Activated T-cell treated with anti-CD3 and anti-CD28 coated beads, Interleukin-2, amount 50 U/mL, for 4 hours (primary cell): Measurements from ENCODE around the gene CCL2. TPM values are rescaled to one million over a fixed set of nuclear protein-coding genes. Genes with fewer than 3 reads are reported as not detected.

Experiments
- ATAC-seq, 2 donors: fragments of 200-7000 bp; cut with Tn5 transposase; one replicate each; pipeline ENCODE4 v1.10.0; 2021
- DNase-seq: peaks from one replicate; pipeline ENCODE4 v3.0.0-alpha.2; 2020
- H3K27me3 Mint-ChIP-seq: one replicate; pipeline ENCODE4 v1.8.0; 2021; ENCODE audit warnings: low read depth, mixed read lengths
- H3K36me3 Mint-ChIP-seq: one replicate; pipeline ENCODE4 v1.8.0; 2022; ENCODE audit warnings: mixed read lengths; ENCODE audit not compliant: insufficient read depth
- H3K4me1 Mint-ChIP-seq: one replicate; pipeline ENCODE4 v1.8.0; 2021; ENCODE audit warnings: low read depth, mixed read lengths
- H3K4me3 Mint-ChIP-seq: one replicate; pipeline ENCODE4 v1.8.0; 2021; ENCODE audit warnings: mild to moderate bottlenecking, moderate library complexity, mixed read lengths
- H3K9me3 Mint-ChIP-seq: one replicate; pipeline ENCODE4 v1.8.0; 2021; ENCODE audit warnings: mixed read lengths
- total RNA-seq, 3 donors: library from RNA; stranded (reverse); gene quantifications; one replicate each; pipeline ENCODE4 v1.2.1, GENCODE V29; 2021

Gene CCL2
- total RNA-seq, 3 donors from 2014 or later = 0.37 to 3.1 (median 1.3) TPM

DNA sequence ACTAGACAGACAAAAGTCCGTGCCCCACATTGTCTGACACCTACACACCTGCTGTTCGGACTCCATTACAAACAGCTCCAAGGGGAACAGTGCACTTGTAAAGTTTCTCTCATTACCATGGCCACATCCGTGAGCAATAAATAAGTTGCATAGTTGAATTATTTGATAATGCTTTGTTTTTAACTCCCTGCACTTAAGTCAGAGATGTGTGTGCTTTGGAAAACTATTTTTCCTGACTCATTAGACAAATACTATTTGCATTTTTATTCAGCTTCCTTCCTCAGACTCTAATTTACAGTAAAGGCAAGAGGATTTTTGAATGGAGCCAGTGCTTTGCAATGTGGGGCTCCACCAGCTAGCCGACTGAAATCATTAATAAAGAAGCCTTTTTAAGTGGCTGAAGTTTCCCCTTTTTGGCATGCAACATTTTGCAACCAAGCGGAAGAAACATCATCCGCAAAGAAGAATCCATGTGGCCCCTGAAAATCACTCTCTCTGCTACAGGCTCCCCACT, 6.5 kb upstream of the CCL2 start:
- Mint-ChIP-seq H3K36me3 (no peaks in the 10 kb centered on the region), H3K4me3 (no peak overlapping the region), H3K9me3 (no peaks in the 10 kb centered on the region), H3K27me3 (peaks cover 19% of the 10 kb centered on the region), H3K4me1 (no peaks in the 10 kb centered on the region)
- DNase-seq (no peak), ATAC-seq (no peak)

DNA sequence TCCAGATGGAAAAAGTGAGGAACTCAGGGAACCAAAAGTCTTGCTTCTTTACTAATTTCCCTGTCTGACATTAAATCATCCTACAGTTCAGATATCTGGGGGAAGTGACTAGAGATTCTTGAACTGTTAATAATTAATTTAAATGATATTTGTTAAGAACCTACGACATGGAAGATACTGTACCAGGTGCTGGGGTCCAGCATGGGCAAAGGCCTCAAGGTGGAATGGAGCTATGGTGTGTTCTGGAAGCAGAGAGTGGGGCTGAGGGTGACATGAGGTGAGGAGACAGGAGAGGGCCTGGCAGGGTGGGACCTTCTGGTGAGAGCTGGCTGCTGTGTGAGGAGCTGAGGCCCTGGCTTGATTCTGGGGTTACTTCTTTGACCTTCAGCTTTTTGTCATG, 6.0 kb upstream of the CCL2 start:
- no peaks in the 10 kb centered on the region for H3K9me3 Mint-ChIP-seq
- H3K36me3 Mint-ChIP-seq = no peaks in the 10 kb centered on the region
- no peaks in the 10 kb centered on the region for H3K4me1 Mint-ChIP-seq
- peaks cover 21% of the 10 kb centered on the region for H3K27me3 Mint-ChIP-seq
- DNase-seq = no peak
- no peak overlapping the region for H3K4me3 Mint-ChIP-seq
- no peak for ATAC-seq

DNA sequence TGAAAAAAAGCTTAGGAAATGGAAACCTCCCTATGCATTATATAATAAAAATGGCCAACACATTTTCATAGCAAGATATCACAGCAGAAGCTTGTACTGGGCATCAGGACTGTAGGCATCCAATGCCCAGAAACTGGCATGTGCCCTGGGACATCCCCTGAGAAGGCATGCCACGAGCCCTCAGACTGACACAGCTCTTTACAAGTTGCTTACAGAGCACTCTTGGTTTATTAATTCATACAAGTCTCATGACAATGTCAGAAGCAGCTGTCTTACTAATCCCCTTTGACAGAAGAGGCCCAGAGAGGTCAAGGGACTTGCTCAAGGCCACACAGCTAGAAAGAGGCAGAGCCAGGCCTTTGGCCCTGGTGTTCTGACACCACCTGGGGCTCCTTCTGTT, 5.6 kb upstream of the CCL2 start:
- DNase-seq = no peak
- no peaks in the 10 kb centered on the region for H3K4me1 Mint-ChIP-seq
- ATAC-seq = no peak
- no peak overlapping the region for H3K4me3 Mint-ChIP-seq
- peaks cover 21% of the 10 kb centered on the region for H3K27me3 Mint-ChIP-seq
- no peaks in the 10 kb centered on the region for H3K36me3 Mint-ChIP-seq
- no peaks in the 10 kb centered on the region for H3K9me3 Mint-ChIP-seq

DNA sequence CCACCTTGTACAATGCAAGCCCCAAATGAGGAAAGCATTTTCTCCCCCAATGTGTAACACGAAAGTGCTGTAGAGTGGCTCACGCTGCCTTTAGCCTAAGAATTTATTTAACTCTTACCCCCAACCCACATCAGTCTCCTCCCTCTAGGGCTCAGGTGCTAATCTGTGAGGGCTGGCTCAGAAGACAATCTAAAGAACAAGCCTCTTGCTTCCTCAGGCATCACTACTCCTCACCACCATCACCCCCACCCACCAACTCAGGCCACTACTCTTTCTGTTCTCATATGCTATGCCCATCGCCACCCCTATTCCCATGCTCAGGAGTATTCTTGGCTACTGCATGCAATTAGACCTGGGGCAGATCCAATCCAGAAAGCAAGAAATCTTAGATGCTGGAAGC, 3.9 kb upstream of the CCL2 start:
- Mint-ChIP-seq H3K4me3 (no peak overlapping the region), H3K4me1 (no peaks in the 10 kb centered on the region), H3K36me3 (no peaks in the 10 kb centered on the region), H3K9me3 (no peaks in the 10 kb centered on the region), H3K27me3 (peaks cover 30% of the 10 kb centered on the region)
- no peak for DNase-seq
- ATAC-seq = no peak

DNA sequence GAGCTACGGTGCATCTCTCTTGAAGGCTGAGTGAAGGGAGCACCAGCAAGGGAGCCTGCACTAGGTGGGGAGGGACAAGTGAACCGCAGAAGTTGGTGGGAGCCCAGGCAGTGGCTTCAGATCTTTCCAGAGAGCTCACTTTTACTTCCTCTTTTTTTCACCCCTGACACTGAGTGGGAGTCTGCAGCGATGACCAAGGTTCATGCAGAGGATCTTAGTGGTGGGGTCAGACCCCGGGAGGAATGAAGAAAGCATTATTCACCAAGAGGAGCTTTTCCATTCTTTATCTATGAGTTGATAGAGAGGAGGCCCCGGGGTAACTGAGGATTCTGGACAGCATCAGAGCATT, 3.0 kb upstream of the CCL2 start:
- ATAC-seq (no peak), DNase-seq (no peak)
- Mint-ChIP-seq H3K4me3 (no peak overlapping the region), H3K4me1 (no peaks in the 10 kb centered on the region), H3K36me3 (no peaks in the 10 kb centered on the region), H3K27me3 (peaks cover 31% of the 10 kb centered on the region), H3K9me3 (no peaks in the 10 kb centered on the region)

DNA sequence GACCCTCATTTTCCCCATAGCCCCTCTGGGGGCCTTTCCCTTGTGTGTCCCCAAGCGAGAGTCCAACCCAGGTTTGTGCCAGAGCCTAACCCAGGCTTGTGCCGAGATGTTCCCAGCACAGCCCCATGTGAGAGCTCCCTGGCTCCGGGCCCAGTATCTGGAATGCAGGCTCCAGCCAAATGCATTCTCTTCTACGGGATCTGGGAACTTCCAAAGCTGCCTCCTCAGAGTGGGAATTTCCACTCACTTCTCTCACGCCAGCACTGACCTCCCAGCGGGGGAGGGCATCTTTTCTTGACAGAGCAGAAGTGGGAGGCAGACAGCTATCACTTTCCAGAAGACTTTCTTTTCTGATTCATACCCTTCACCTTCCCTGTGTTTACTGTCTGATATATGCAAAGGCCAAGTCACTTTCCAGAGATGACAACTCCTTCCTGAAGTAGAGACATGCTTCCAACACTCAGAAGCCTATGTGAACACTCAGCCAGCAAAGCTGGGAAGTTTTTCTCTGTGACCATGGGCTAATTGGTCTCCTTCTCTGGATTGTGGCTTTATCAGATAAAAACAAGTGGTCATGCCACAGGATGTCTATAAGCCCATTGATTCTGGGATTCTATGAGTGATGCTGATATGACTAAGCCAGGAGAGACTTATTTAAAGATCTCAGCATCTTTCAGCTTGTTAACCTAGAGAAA, 2.5 kb upstream of the CCL2 start:
- DNase-seq (no peak), ATAC-seq (no peak)
- H3K9me3 Mint-ChIP-seq = no peaks in the 10 kb centered on the region
- H3K4me1 Mint-ChIP-seq = no peaks in the 10 kb centered on the region
- H3K4me3 Mint-ChIP-seq = no peak overlapping the region
- no peaks in the 10 kb centered on the region for H3K36me3 Mint-ChIP-seq
- H3K27me3 Mint-ChIP-seq = peaks cover 34% of the 10 kb centered on the region

DNA sequence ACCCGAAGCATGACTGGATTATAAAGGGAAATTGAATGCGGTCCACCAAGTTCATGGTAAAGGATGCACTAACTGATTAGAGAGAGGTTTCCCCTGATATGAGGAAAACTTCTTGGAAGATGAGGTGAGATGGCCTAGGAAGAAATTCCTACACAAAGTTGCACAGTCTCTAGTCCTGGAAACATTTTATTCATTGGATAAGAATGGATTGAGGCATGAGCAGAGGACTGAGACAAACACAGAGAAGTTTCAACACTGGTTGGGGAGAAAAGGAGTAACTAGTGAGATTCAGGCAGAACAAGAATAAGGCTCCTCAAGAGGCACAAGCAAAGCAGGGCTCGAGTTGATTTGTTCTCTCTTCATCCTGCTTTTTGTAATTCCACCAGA, 2.0 kb upstream of the CCL2 start:
- DNase-seq (no peak), ATAC-seq (no peak)
- Mint-ChIP-seq H3K4me3 (no peak overlapping the region), H3K9me3 (no peaks in the 10 kb centered on the region), H3K27me3 (peaks cover 34% of the 10 kb centered on the region), H3K4me1 (no peaks in the 10 kb centered on the region), H3K36me3 (no peaks in the 10 kb centered on the region)

DNA sequence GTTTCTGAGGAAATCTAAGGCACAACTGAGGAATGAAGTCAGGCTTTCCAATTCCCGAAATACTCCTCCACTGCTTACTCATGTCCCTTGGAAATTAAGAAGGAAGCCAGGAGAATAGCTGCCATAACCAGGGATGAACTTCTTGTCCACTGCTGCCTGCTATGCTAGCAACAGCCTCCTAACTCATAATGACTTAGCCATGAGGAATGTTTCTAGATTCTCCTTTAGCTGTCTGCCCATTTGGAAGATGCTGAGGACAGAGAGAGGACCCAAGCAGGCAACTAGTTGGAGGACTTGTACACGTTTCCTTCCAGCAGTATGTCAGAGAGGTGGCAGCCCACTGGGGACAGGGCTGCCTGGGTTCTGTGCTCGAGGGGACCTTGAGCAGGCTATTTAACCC, 939 bp upstream of the CCL2 start:
- H3K4me1 Mint-ChIP-seq = no peaks in the 10 kb centered on the region

DNA sequence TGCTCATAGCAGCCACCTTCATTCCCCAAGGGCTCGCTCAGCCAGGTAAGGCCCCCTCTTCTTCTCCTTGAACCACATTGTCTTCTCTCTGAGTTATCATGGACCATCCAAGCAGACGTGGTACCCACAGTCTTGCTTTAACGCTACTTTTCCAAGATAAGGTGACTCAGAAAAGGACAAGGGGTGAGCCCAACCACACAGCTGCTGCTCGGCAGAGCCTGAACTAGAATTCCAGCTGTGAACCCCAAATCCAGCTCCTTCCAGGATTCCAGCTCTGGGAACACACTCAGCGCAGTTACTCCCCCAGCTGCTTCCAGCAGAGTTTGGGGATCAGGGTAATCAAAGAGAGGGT, 272 bp downstream of the CCL2 start:
- no peaks in the 10 kb centered on the region for H3K36me3 Mint-ChIP-seq
- no peaks in the 10 kb centered on the region for H3K9me3 Mint-ChIP-seq
- no peak overlapping the region for H3K4me3 Mint-ChIP-seq
- H3K27me3 Mint-ChIP-seq = peaks cover 34% of the 10 kb centered on the region
- DNase-seq (no peak), ATAC-seq (no peak)
- no peaks in the 10 kb centered on the region for H3K4me1 Mint-ChIP-seq

More for the DNA sequence above, 939 bp upstream of the CCL2 start:
- H3K4me3 Mint-ChIP-seq = no peak overlapping the region
- no peak for ATAC-seq
- no peaks in the 10 kb centered on the region for H3K9me3 Mint-ChIP-seq
- DNase-seq = no peak
- H3K36me3 Mint-ChIP-seq = no peaks in the 10 kb centered on the region
- peaks cover 34% of the 10 kb centered on the region for H3K27me3 Mint-ChIP-seq

DNA sequence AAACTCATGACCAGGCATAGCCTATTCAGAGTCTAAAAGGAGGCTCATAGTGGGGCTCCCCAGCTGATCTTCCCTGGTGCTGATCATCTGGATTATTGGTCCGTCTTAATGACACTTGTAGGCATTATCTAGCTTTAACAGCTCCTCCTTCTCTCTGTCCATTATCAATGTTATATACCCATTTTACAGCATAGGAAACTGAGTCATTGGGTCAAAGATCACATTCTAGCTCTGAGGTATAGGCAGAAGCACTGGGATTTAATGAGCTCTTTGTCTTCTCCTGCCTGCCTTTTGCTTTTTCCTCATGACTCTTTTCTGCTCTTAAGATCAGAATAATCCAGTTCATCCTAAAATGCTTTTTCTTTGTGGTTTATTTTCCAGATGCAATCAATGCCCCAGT, 756 bp downstream of the CCL2 start:
- H3K4me1 Mint-ChIP-seq = no peaks in the 10 kb centered on the region
- no peaks in the 10 kb centered on the region for H3K36me3 Mint-ChIP-seq
- no peak for ATAC-seq
- no peak overlapping the region for H3K4me3 Mint-ChIP-seq
- no peak for DNase-seq
- H3K27me3 Mint-ChIP-seq = peaks cover 34% of the 10 kb centered on the region
- H3K9me3 Mint-ChIP-seq = no peaks in the 10 kb centered on the region

DNA sequence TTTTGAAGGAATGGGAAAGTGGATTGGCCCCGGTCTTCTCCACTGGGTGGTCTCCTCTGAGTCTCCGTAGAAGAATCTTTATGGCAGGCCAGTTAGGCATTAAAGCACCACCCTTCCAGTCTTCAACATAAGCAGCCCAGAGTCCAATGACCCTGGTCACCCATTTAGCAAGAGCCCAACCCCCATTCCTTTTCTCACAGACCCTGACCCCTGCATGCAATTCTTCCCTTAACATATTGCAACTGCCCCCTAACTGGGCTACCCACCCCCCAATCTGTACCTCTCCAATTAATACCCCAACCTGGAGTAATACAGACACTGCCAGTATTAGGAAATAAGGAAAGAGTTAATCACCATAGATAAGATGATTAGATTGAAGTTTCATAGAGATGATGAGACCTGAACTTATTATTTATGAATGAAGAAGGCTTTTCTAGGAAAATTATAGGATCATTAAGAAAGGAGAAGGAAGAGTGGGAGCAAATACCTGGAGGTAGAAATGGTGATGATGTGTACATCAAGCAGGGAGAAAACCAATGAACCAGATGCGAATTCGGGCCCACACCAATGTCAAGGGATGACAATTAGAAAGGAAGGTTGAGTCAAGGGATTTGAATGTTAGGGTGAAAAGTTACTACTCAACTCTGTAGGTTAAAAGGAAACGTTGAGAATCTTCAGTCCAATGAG, 2.4 kb downstream of the CCL2 start:
- Mint-ChIP-seq H3K4me3 (no peak overlapping the region), H3K36me3 (no peaks in the 10 kb centered on the region), H3K9me3 (no peaks in the 10 kb centered on the region), H3K27me3 (peaks cover 29% of the 10 kb centered on the region), H3K4me1 (no peaks in the 10 kb centered on the region)
- DNase-seq (no peak), ATAC-seq (no peak)

DNA sequence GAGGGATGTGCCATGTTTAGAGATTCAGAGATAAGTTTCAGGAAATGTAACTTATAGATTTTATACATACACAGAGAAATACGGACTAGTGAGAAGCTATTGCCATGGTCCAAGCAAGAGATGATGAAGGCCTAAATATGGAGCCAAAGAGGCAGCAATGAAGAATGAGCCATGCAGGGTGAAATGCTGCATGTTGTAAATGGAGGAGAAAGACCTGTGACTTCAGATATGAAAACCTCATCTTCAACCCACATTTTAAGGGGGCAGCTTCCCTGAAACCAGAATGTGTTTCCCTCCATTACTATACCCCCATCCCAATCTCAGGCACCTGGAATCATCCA, 2.9 kb downstream of the CCL2 start:
- Mint-ChIP-seq H3K9me3 (no peaks in the 10 kb centered on the region), H3K36me3 (no peaks in the 10 kb centered on the region), H3K27me3 (peaks cover 26% of the 10 kb centered on the region), H3K4me3 (no peak overlapping the region), H3K4me1 (no peaks in the 10 kb centered on the region)
- ATAC-seq (no peak), DNase-seq (no peak)

DNA sequence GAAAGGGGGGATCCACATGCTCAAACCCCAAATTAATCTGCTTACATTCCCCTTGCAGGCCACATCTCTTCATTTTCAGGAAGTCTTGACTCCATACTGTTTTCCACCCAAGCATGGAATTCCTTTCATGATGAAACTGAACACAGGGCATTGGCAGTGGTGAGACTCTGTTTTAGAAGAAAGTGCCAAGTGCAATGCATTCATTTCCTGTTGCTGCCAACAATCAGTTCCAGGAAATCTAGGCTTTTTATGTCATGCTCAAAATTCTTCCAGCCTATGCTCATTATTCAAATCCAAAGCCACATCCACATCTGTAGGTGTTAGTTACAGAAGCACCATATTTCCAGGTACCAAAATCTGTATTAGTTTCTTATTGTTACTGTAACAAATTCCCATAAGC, 4.1 kb downstream of the CCL2 start:
- Mint-ChIP-seq H3K4me3 (no peak overlapping the region), H3K27me3 (peaks cover 22% of the 10 kb centered on the region), H3K9me3 (no peaks in the 10 kb centered on the region), H3K36me3 (no peaks in the 10 kb centered on the region), H3K4me1 (no peaks in the 10 kb centered on the region)
- ATAC-seq = no peak
- DNase-seq = no peak

DNA sequence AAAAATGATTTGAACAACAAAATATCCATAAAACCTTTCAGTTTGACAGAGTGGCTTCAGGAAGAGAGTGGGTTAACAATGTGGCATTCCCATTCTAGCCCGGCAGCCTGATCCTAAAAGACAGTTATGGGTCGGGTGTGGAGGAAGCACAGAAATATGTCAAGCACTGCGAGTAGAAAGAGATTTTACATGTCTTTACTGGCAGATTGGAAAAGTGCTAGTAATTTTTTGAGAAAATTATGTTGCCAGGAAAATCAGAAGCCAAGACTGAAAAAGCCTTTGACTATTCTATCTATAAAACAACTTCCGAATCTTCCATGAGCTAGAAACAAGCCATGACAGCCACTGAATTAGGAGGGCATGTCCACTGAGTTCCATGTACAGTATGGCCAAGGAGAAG, 5.8 kb downstream of the CCL2 start:
- no peak overlapping the region for H3K4me3 Mint-ChIP-seq
- DNase-seq = no peak
- H3K36me3 Mint-ChIP-seq = no peaks in the 10 kb centered on the region
- H3K4me1 Mint-ChIP-seq = no peaks in the 10 kb centered on the region
- H3K9me3 Mint-ChIP-seq = no peaks in the 10 kb centered on the region
- no peak for ATAC-seq
- peaks cover 24% of the 10 kb centered on the region for H3K27me3 Mint-ChIP-seq

DNA sequence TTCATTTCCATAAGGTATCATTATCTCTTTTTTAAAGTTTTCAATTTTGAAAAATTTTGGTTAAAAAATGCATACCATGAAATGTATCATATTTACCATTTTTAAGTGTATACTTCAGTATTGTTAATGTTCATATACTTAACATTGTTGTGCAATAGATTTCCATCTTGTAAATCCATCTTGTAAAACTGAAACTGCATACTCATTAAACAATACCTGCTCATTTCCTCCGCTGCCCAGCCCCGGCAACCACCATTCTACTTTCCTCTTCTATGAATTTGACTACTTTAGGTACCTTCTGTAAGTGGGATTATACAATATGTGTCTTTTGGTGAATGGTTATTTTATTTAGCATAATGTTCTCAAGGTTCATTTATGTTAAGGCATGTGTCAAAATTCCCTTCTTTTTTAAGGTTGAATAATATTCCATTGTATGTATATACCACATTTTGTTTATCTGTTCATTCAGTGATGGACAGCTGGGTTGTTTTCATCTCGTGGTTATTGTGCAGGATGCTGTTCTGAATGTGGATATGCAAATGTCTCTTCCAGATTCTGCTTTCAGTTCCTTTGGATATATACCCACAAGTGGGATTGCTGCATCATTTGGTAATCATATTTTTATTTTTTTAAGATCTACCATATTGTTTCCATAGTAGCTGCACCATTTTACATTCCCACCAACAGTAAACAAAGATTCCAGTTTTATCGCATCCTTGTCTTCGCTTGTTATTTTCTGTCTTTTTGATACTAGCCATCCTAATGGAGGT, 6.7 kb downstream of the CCL2 start:
- no peak for DNase-seq
- no peaks in the 10 kb centered on the region for H3K9me3 Mint-ChIP-seq
- peaks cover 26% of the 10 kb centered on the region for H3K27me3 Mint-ChIP-seq
- no peak for ATAC-seq
- no peak overlapping the region for H3K4me3 Mint-ChIP-seq
- no peaks in the 10 kb centered on the region for H3K4me1 Mint-ChIP-seq
- no peaks in the 10 kb centered on the region for H3K36me3 Mint-ChIP-seq
